Skeletal muscle tissue (tissue), 4 donors: ENCODE results near the gene UBN1. TPM values are rescaled to one million over a fixed set of nuclear protein-coding genes. Genes with fewer than 3 reads are reported as not detected.

Source experiments
- H3K27ac ChIP-seq: one replicate; pipeline ENCODE4 v1.7.0; 2013; ENCODE audit warnings: mild to moderate bottlenecking, low read depth, low read length, inconsistent platforms
- H3K27me3 ChIP-seq, 3 donors: one replicate each; pipeline ENCODE4 v1.7.0; 2013; ENCODE audit warnings: low read length in 3 of 3; ENCODE audit not compliant: control insufficient read depth in 3 of 3, insufficient read depth in 3 of 3
- H3K36me3 ChIP-seq, 3 donors: one replicate each; pipeline ENCODE4 v1.7.0; 2013; ENCODE audit warnings: low read length in 3 of 3; ENCODE audit not compliant: control insufficient read depth in 3 of 3, insufficient read depth in 3 of 3
- H3K4me1 ChIP-seq, 3 donors: one replicate each; pipeline ENCODE4 v1.7.0; 2013; ENCODE audit warnings: low read length in 3 of 3, mild to moderate bottlenecking in 3 of 3; ENCODE audit not compliant: control insufficient read depth in 3 of 3, insufficient read depth in 3 of 3
- H3K4me3 ChIP-seq, 3 donors: one replicate each; pipeline ENCODE4 v1.7.0; 2013; ENCODE audit warnings: low read length in 3 of 3
- H3K9ac ChIP-seq, 3 donors: one replicate each; pipeline ENCODE4 v1.7.0; 2013; ENCODE audit warnings: low read length in 3 of 3, mild to moderate bottlenecking in 3 of 3, moderate library complexity in 2 of 3, low read depth in 1 of 3
- H3K9me3 ChIP-seq, 3 donors: one replicate each; pipeline ENCODE4 v1.7.0; 2013; ENCODE audit warnings: low read length in 3 of 3; ENCODE audit not compliant: control insufficient read depth in 3 of 3
- total RNA-seq: library from RNA; depleted of rRNA; stranded (reverse); fragments of >200 nt; gene quantifications from one replicate; pipeline ENCODE4 v1.2.3, GENCODE V29; 2014
- donor health status: Osteomylitis.

The UBN1 gene
- total RNA-seq, 1 donor from 2014 or later = 11.0 TPM

- Histone ChIP-seq H3K9ac (no peak overlapping the region), H3K27me3 (no peaks in the 10 kb centered on the region), H3K4me3 (no peak overlapping the region), H3K9me3 (no peaks in the 10 kb centered on the region), H3K27ac (no peak overlapping the region), H3K4me1 (peaks cover 19 to 33% (median 28%) of the 10 kb centered on the region in 3 donors), H3K36me3 (peaks cover 23 to 69% (median 56%) of the 10 kb centered on the region in 3 donors)
These were observed 9.4 kb upstream of the UBN1 start for GRCh38 chr16:4837733-4838501.

DNA sequence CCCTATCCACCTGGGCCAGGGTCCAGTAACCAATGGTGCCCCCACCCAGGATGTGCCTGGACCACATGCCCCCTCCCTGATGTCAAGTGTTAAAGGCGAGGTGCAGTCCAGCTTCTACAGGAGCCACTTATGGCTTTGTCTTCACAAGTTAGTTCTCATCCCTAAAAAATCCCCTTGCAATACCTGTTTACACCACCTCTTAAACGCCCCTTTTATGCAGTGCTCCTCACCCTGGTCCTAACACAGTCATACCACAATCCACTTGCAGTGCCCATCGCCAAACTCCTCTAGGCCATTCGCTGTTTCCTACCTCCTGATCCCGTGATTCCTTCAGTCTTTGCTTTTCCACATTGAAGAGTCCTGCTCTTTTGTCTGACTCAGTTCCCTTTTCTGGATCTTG lies 7.3 kb upstream of the UBN1 start:
- Histone ChIP-seq H3K9ac (no peak overlapping the region), H3K4me1 (peaks cover 19 to 22% (median 19%) of the 10 kb centered on the region in 3 donors), H3K4me3 (no peak overlapping the region), H3K27ac (no peak overlapping the region), H3K36me3 (peaks cover 38 to 72% (median 66%) of the 10 kb centered on the region in 3 donors), H3K9me3 (no peaks in the 10 kb centered on the region), H3K27me3 (no peaks in the 10 kb centered on the region)

DNA sequence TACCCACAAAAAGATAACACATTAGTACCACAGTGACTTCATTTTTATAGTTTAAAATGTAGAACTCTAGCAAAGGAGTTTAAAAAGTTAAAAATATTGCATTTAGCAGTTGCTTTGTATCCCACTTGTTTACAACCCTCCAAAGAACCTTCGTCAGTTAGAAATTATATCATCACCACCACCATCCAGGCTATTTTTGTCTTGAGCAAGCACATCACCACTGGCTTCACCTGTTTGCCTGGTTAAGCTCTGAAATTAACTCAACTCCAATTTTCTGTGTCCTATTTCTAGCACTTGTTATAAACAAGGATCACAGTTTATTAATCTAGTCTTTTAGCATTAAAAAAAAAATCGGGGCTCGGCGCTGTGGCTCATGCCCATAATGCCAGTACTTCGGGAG lies 6.3 kb upstream of the UBN1 start:
- H3K27me3 ChIP-seq = no peaks in the 10 kb centered on the region
- peaks cover 27 to 29% (median 28%) of the 10 kb centered on the region in 3 donors for H3K4me1 ChIP-seq
- H3K36me3 ChIP-seq = peaks cover 40 to 73% (median 66%) of the 10 kb centered on the region in 3 donors
- H3K27ac ChIP-seq = peak overlapping the region; percentile 64
- no peaks in the 10 kb centered on the region for H3K9me3 ChIP-seq
- peak overlapping the region in 1 of 3 donors; percentile 7 for H3K9ac ChIP-seq
- no peak overlapping the region for H3K4me3 ChIP-seq

DNA sequence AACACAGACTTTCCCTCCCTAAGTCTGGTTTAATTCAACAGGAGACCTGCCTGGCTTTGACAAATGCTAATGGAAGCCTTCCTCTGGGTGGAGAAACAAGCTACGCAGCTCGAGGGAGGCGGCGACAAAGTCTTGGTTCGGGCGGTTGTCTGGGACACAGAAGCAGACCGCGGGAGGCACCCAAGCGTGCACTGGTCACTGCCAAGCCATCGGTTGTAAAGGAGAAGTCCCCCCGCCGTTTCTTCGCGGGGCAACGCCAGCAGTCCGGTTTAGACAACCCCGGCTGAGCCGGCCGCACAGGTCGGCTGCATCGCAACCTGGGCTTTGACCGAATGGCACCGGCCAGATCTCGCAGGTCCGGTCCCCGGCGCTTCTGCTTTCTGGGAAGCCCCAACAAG lies 779 bp upstream of the UBN1 start:
- no peaks in the 10 kb centered on the region for H3K9me3 ChIP-seq
- peak overlapping the region; percentile 86 to 90 (median 88) for H3K4me3 ChIP-seq
- H3K27me3 ChIP-seq = no peaks in the 10 kb centered on the region
- H3K27ac ChIP-seq = peak overlapping the region; percentile 97
- peaks cover 25 to 34% (median 28%) of the 10 kb centered on the region in 3 donors for H3K36me3 ChIP-seq
- peaks cover 25 to 41% (median 29%) of the 10 kb centered on the region in 3 donors for H3K4me1 ChIP-seq
- peak overlapping the region; percentile 86 to 96 (median 95) for H3K9ac ChIP-seq

DNA sequence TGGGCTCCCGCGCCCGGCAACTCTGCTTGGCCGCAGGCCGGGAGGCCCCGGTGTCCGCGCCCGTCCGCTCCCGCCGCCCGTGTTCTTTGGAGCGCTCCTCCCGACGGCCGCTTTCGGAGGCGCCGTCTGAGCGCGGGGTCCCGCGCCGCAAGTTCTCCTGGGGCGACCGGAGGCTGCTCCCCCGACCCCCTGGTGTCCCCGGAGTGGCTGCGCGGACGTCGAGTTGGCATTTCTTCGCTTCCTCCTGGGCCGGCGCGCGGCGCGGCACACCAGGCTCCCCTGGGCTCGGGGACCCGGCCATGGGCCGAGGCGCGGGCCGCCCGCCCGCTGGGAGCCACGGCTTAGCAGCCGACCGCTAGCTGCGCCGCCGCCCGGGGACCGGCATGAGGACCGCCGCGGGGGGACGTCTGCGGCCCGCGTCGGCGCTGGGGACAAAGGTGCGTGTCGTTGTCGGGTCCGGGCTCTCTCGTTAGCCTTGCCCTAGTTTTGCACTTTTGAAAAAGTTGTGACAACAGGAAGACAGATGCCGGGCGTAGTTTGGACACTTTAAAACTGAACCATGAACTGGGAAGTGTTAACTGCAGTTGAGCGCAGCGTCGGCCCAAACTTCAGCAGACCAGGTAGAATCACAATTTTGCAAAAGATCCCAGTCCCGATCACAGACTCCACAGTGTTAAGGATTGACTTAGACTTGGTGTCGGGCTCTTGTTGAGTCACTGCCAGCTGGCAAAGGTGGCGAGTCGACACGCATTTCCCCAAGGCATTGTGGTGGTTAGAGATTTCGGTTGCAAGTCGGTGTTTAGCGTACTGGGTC lies 700 bp downstream of the UBN1 start:
- Histone ChIP-seq H3K4me1 (peaks cover 30 to 47% (median 37%) of the 10 kb centered on the region in 3 donors), H3K27me3 (no peaks in the 10 kb centered on the region), H3K9me3 (no peaks in the 10 kb centered on the region), H3K4me3 (peak overlapping the region; percentile 84 to 94 (median 91)), H3K27ac (peak overlapping the region; percentile 97), H3K9ac (peak overlapping the region; percentile 85 to 95 (median 89)), H3K36me3 (peaks cover 17 to 22% (median 19%) of the 10 kb centered on the region in 3 donors)

GRCh38 chr16:4850211-4850610 lies 2.9 kb downstream of the UBN1 start:
- H3K9ac ChIP-seq = peak overlapping the region; percentile 4 to 63 (median 18)
- no peak overlapping the region for H3K27ac ChIP-seq
- no peak overlapping the region for H3K4me3 ChIP-seq
- H3K9me3 ChIP-seq = no peaks in the 10 kb centered on the region
- H3K36me3 ChIP-seq = peaks cover 6 to 17% (median 12%) of the 10 kb centered on the region in 3 donors
- peaks cover 30 to 42% (median 35%) of the 10 kb centered on the region in 3 donors for H3K4me1 ChIP-seq
- no peaks in the 10 kb centered on the region for H3K27me3 ChIP-seq

DNA sequence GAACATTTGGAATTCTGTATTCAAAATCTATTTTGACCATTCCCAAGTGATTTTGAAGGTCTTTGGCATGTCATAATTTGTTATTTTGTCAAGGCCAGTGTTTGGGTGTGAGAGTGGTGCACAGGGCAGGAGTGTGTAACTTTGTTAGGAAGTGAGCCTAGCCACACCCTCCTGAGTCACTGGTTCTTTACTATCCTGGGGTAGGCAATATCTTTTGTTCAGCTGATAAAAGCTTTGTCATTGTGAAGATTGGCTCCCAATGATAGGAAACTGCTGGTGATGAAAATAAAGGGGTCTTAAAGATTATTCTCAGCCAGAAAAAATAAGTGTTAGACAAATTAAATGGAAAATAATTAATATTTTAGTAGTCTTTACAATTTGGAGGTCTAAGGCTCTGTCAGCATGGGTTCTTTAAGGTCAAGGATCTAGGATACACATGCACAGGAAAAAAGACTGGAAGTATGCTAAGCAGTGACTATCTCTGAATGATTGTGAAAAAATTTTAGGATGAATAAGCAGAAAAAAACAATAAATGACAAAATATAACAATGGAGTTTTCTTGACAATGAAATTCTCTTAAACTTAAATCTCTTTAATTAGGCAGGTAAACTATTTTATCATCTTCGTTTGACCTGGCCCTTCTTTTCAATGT lies 5.1 kb downstream of the UBN1 start:
- Histone ChIP-seq H3K9ac (no peak overlapping the region), H3K9me3 (no peaks in the 10 kb centered on the region), H3K36me3 (peaks cover 16 to 31% (median 22%) of the 10 kb centered on the region in 3 donors), H3K27ac (peak overlapping the region; percentile 15), H3K27me3 (no peaks in the 10 kb centered on the region), H3K4me1 (peaks cover 16 to 29% (median 23%) of the 10 kb centered on the region in 3 donors), H3K4me3 (no peak overlapping the region)

GRCh38 chr16:4855371-4855770 lies 8.1 kb downstream of the UBN1 start:
- Histone ChIP-seq H3K27me3 (no peaks in the 10 kb centered on the region), H3K9ac (no peak overlapping the region), H3K27ac (no peak overlapping the region), H3K4me1 (peaks cover 9 to 11% (median 10%) of the 10 kb centered on the region in 3 donors), H3K36me3 (peaks cover 42 to 60% (median 51%) of the 10 kb centered on the region in 3 donors), H3K4me3 (no peak overlapping the region), H3K9me3 (no peaks in the 10 kb centered on the region)

DNA sequence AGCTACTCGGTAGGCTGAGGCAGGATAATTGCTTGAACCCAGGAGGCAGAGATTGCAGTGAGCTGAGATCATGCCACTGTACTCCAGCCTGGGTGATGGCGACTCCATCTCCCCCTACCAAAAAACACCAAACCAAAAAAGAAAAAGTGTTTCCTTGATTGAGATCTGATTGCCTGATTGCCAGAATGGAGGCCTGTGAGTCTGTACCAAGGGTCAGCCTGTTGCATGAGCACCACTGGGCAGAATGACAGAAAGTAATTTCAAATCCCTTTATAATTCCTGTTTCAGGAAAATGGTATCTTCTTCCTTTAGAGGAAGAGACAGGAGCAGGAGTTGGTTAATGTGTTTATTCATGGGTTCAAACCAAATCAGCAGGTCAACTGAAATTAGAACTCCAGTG lies 8.5 kb downstream of the UBN1 start:
- Histone ChIP-seq H3K4me3 (no peak overlapping the region), H3K27ac (no peak overlapping the region), H3K9me3 (no peaks in the 10 kb centered on the region), H3K4me1 (peaks cover 6 to 10% (median 6%) of the 10 kb centered on the region in 3 donors), H3K36me3 (peaks cover 46 to 64% (median 55%) of the 10 kb centered on the region in 3 donors), H3K9ac (no peak overlapping the region), H3K27me3 (no peaks in the 10 kb centered on the region)
